T-helper 1 cell (primary cell): ENCODE measurements around the gene SP1.
A peak's percentile ranks its signal among the peaks of the same experiment; 100 is the strongest.
"Not testable (repeated sequence)": the region's sequence is repeated elsewhere in the genome, so short reads cannot be mapped to it uniquely, and the experiment has no call there.

Source experiments
- DNase-seq, 5 donors: peaks; one replicate each; pipeline ENCODE4 v3.0.0-alpha.2; 2012 to 2020

Gene SP1

GRCh38 chr12:53361638-53362037, 18.3 kb upstream of the SP1 start:
- DNase-seq, result not testable (repeated sequence)

DNA sequence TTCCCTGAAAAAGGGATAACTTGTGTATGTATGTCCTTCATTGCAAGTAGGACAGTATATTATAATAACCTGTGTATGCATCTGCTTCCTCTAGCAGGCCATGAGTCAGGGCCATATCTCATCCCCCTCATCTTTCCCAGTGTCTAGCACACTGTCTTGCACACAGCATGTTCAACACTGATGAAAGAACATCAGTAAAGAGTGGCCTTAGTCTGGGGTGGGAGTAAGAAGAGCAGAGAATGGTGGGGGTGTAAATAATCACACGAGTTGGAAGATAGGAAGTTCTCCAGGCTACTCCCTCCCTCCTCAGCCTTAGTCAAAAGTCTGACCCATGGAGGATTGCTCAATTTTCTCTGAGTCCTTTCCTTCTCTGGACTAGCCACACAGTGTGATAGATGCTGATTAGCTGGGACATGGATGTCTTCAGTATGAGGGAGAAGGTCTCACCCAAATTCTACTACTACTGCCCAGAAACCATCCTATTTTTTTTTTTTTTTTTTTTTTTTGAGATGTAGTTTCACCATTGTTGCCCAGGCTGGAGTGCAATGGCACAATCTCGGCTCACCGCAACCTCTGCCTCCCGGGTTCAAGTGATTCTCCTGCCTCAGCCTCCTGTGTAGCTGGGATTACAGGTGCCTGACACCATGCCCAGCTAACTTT, 14.6 kb upstream of the SP1 start:
- DNase-seq, result no peak

- DNase-seq, result not testable (repeated sequence)
These were observed 6.3 kb upstream of the SP1 start for GRCh38 chr12:53373554-53374133.

DNA sequence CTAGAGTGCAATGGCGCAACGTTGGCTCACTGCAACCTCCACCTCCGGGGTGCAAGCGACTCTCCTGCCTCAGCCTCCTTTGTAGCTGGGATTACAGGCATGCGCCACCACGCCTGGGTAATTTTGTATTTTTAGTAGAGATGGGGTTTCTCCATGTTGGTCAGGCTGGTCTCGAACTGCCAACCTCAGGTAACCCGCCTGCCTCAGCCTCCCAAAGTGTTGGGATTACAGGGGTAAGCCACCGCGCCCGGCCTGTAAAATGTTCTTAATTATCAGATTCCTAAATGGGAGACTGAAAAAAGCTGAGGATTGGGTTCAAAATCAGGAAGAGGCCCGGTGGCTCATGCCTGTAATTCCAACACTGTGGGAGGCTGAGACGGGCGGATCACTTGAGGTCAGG, 5.7 kb upstream of the SP1 start:
- not testable (repeated sequence) for DNase-seq

DNA sequence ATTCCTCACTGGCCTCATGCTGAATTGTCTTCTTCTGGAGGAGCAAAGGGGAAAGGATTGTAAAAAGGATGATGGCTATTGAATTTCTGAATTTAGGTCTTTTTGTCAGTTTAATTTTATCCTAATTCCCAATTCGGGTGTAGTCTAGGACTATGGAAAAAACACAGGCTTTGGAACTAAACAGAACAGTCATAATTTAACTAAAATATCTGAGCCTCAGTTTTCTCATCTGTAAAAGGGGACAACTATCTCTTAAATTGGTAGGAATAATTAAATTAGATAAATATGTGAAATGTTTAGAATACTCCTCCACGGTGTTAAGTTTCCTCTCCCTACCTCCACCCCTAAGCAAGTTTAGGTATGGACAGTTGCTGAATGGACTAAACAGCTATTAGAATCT, 3.2 kb upstream of the SP1 start:
- no peak for DNase-seq

DNA sequence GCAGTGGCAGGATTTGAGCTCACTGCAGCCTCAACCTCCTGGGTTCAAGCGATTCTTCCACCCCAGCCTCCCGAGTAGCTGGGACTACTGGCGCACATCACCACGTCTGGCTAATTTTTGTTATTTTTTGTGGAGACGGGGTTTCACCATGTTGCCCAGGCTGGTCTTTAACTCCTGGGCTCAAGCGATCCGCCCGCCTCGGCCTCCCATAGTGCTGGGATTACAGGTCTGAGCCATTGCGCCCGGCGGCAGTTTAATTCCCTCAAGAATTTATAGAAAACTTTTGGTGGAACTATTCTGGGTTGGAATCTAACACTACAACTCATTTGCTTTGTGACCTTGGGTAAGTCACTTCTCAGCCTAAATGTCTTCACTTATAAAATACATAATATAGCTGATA, 1.8 kb upstream of the SP1 start:
- no peak for DNase-seq

DNA sequence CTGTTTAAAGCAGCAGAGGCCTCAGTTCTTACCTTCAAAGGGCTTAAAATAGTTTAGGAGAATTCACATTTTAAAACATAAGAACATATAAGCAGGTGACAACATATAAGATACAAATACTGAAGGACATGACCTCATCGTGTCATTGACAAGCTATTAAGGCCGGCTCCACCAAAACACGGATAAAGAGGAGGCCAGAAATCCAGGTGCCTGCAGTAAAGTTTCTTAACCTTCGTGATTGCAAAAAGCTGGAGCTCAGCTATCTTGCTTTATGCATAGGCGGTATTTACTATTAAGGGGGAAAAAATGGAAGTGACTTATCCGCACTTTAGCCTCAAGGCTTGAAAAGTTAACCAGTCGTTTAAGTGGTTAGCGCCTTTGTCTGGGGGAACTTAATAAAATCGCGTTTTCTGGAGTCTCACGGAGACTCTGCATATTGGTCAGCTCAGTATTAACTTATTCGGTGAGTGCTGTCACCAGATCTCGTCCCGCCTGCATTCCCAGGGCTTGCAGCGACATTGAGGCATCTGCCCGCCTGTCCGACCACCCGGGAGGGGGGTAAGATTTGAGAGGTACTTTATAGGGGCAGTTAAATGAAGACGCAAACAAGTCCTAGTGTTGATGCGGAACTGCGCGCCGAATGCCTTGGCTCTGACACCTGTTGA, 1.1 kb upstream of the SP1 start:
- peak in 1 of 5 donors; percentile 20 for DNase-seq

DNA sequence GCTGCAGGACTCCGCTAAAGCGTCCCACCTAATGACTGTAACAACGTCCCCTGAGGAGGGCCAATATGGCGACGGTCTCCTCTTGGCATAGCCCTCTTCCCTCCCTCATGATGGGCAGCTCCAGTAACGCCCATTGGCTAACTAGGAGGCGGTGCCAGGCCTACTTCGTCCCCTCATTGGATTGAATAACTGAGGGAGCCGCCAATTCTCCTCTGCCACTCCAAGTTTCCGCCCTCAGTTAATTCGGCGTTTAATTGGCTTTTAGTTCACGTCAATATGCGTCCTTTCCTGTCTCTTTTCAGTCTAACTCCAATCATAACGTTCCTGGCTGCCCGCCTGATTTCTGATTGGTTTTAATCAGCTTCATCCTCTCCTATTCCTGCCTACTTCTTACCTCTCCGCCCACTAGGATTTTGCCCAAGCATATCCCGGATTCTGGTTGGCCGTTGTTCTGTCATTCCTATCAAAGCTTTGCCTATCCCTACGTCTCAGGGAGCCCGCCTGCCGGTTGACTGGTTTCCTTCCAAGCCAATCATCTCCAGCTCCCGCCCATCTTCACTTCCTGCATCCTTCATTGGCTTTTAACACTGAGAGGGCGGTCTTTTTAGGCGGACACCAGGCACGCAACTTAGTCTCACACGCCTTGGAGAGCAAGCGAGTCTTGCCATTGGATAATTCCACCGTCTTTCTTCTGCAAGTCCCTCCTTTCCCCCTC, 430 bp upstream of the SP1 start:
- peak; percentile 95 to 100 (median 98) for DNase-seq

- DNase-seq, result peak in 1 of 5 donors; percentile 22
These were observed 1.1 kb downstream of the SP1 start for GRCh38 chr12:53380794-53381730.

DNA sequence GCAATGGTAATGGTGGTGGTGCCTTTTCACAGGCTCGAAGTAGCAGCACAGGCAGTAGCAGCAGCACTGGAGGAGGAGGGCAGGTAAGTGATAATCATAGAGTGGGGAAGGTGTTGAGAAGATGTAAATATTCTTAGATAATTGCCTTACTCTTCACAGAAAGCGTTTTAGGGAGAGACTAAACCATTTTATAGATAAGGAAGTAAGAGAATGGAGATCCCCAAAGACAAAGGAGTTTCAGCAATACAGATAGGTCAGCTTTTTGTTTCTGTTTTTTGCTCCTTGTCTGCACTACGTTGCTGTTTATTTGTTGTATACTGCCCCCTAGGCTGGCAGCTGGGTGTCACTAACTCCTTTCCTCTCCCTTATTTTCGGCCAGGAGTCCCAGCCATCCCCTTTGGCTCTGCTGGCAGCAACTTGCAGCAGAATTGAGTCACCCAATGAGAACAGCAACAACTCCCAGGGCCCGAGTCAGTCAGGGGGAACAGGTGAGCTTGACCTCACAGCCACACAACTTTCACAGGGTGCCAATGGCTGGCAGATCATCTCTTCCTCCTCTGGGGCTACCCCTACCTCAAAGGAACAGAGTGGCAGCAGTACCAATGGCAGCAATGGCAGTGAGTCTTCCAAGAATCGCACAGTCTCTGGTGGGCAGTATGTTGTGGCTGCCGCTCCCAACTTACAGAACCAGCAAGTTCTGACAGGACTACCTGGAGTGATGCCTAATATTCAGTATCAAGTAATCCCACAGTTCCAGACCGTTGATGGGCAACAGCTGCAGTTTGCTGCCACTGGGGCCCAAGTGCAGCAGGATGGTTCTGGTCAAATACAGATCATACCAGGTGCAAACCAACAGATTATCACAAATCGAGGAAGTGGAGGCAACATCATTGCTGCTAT, 2.0 kb downstream of the SP1 start:
- peak in 4 of 5 donors; percentile 24 to 66 (median 30) for DNase-seq

- no peak for DNase-seq
These were observed 3.3 kb downstream of the SP1 start for GRCh38 chr12:53383258-53383657.

- DNase-seq, result not testable (repeated sequence)
These were observed 6.4 kb downstream of the SP1 start for GRCh38 chr12:53386381-53386780.

- DNase-seq, result no peak
These were observed 9.0 kb downstream of the SP1 start for GRCh38 chr12:53388932-53389331.

DNA sequence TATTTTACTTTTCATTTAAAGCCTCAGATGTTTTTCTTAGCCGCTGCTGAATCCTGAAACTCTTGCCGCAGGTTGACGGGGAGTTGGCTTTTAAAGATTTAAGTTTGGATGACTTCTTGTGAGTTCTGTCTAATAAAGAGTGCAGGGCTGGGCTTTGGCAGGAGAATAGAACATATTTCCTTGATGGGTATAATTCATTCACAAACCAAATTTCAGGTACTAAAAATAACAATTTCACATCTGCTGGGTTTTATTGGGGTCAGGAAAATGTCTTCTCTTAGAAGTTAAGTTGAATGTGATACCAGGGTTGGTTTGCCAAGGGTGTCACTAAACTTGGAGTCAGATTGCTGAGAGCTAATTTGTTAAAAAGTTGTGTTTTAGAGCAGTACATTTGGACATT, 9.7 kb downstream of the SP1 start:
- DNase-seq, result no peak

GRCh38 chr12:53391724-53392123, 11.7 kb downstream of the SP1 start:
- no peak for DNase-seq

DNA sequence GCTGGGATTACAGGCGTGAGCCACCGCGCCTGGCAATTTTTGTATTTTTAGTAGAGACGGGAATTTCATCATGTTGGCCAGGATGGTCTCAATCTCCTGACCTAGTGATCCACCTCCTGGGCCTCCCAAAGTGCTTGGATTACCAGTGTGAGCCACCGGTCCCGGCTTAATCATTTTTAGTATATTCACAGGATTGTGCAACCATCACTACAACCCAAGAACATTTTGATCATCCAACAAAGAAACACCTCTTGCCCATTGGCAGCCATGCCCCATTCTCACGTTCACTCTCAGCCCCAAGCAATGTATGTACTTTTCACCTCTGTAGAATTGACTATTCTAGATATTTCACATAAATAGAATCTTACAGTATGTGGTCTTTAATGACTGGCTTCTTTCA, 19.9 kb downstream of the SP1 start:
- DNase-seq, result no peak

DNA sequence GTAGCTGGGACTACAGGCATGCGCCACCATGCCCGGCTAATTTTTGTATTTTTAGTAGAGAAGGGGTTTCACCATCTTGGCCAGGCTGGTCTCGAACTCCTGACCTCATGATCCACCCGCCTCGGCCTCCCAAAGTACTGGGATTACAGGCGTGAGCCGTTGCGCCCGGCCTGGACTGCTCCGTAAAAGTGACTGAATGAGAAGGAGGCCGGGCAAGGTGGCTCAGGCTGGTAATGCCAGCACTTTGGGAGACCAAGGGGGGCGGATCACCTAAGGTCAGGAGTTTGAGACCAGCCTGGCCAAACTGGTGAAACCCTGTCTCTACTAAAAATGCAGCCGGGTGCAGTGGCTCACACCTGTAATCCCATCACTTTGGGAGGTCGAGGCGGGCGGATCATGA, 22.4 kb downstream of the SP1 start:
- DNase-seq, result not testable (repeated sequence)

DNA sequence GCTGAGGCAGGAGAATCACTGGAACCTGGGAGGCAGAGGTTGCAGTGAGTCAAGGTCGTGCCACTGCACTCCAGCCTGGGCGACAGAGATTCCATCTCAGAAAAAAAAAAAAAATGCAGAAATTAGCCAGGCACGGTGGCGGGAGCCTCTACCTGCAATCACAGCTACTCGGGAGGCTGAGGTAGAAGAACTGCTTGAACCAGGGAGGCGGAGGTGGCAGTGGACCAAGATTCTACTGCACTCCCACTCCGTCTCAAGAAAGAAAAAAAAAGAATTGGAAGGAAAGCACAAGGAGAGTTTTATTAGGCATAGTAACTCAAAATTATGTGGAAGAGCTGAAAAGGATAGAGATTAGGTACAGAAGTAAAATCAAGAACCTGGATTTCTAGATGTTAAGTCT, 22.9 kb downstream of the SP1 start:
- no peak for DNase-seq

DNA sequence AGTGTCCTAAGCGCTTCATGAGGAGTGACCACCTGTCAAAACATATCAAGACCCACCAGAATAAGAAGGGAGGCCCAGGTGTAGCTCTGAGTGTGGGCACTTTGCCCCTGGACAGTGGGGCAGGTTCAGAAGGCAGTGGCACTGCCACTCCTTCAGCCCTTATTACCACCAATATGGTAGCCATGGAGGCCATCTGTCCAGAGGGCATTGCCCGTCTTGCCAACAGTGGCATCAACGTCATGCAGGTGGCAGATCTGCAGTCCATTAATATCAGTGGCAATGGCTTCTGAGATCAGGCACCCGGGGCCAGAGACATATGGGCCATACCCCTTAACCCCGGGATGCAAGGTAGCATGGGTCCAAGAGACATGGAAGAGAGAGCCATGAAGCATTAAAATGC, 31.0 kb downstream of the SP1 start:
- no peak for DNase-seq

- DNase-seq, result no peak
These were observed 33.7 kb downstream of the SP1 start for GRCh38 chr12:53413485-53414204.
